Skeletal muscle tissue (tissue), 4 donors: ENCODE results near the gene CRB2. TPM values are rescaled to one million over a fixed set of nuclear protein-coding genes. Genes with fewer than 3 reads are reported as not detected.

ENCODE experiments used
- H3K27ac ChIP-seq: one replicate; pipeline ENCODE4 v1.7.0; 2013; ENCODE audit warnings: mild to moderate bottlenecking, low read depth, low read length, inconsistent platforms
- H3K27me3 ChIP-seq, 3 donors: one replicate each; pipeline ENCODE4 v1.7.0; 2013; ENCODE audit warnings: low read length in 3 of 3; ENCODE audit not compliant: control insufficient read depth in 3 of 3, insufficient read depth in 3 of 3
- H3K36me3 ChIP-seq, 3 donors: one replicate each; pipeline ENCODE4 v1.7.0; 2013; ENCODE audit warnings: low read length in 3 of 3; ENCODE audit not compliant: control insufficient read depth in 3 of 3, insufficient read depth in 3 of 3
- H3K4me1 ChIP-seq, 3 donors: one replicate each; pipeline ENCODE4 v1.7.0; 2013; ENCODE audit warnings: low read length in 3 of 3, mild to moderate bottlenecking in 3 of 3; ENCODE audit not compliant: control insufficient read depth in 3 of 3, insufficient read depth in 3 of 3
- H3K4me3 ChIP-seq, 3 donors: one replicate each; pipeline ENCODE4 v1.7.0; 2013; ENCODE audit warnings: low read length in 3 of 3
- H3K9ac ChIP-seq, 3 donors: one replicate each; pipeline ENCODE4 v1.7.0; 2013; ENCODE audit warnings: low read length in 3 of 3, mild to moderate bottlenecking in 3 of 3, moderate library complexity in 2 of 3, low read depth in 1 of 3
- H3K9me3 ChIP-seq, 3 donors: one replicate each; pipeline ENCODE4 v1.7.0; 2013; ENCODE audit warnings: low read length in 3 of 3; ENCODE audit not compliant: control insufficient read depth in 3 of 3
- total RNA-seq: library from RNA; depleted of rRNA; stranded (reverse); fragments of >200 nt; gene quantifications from one replicate; pipeline ENCODE4 v1.2.3, GENCODE V29; 2014
- donor health status: Osteomylitis.

Gene CRB2
- total RNA-seq, 1 donor from 2014 or later: under 0.01 TPM

DNA sequence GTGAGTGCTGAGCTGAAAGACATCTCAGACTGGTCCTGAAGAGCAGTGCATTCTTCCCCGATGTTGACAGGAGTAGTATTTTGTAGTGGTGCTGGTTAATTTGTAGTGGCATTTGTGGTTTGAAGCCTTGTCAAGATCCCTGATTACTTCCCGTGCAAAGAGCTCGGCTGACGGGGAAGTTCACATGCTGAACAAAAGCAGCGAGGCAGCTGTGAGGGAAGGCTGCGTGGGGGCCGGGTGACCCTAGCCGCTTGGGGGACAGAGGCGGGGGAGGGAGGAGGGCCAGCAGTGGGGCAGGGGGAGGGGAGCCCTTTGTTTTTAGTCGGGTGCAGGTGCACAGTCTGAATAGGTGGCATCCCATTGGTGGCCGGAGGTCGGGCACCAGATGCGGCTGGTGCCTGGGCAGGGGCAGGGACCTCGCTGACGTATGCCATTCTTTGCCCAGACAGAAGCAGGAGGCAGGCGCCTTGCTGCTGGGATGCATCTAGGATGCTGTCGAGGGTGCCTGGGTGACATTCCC, 64.7 kb downstream of the CRB2 start:
- H3K36me3 ChIP-seq: peaks cover 13 to 15% (median 15%) of the 10 kb centered on the region in 3 donors
- no peak overlapping the region for H3K4me3 ChIP-seq
- no peak overlapping the region for H3K9ac ChIP-seq
- no peaks in the 10 kb centered on the region for H3K27me3 ChIP-seq
- H3K27ac ChIP-seq: no peak overlapping the region
- H3K9me3 ChIP-seq: no peaks in the 10 kb centered on the region
- H3K4me1 ChIP-seq: no peaks in the 10 kb centered on the region

DNA sequence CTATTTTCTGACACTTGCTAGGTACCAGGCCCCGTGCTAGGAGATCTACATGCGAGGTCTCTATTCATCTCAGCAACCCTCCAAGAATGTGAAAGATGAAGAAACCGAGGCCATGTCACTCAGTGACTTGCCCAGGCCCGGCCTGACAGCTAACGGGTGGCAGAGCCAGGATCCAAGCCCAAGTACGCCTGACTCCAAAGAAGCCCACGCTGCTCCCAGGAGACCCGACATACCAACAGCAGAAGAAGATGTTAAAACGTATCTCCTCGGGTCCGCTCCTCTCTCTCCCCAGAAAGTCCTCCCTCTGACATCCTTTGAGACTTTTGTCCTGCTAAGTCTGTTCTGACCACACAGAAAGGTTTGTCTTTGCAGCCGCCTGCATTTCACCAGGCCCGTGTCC, 65.2 kb downstream of the CRB2 start:
- H3K4me1 ChIP-seq: no peaks in the 10 kb centered on the region
- H3K9ac ChIP-seq: no peak overlapping the region
- H3K27ac ChIP-seq: no peak overlapping the region
- H3K4me3 ChIP-seq: no peak overlapping the region
- no peaks in the 10 kb centered on the region for H3K9me3 ChIP-seq
- peaks cover 12 to 15% (median 15%) of the 10 kb centered on the region in 3 donors for H3K36me3 ChIP-seq
- H3K27me3 ChIP-seq: no peaks in the 10 kb centered on the region

DNA sequence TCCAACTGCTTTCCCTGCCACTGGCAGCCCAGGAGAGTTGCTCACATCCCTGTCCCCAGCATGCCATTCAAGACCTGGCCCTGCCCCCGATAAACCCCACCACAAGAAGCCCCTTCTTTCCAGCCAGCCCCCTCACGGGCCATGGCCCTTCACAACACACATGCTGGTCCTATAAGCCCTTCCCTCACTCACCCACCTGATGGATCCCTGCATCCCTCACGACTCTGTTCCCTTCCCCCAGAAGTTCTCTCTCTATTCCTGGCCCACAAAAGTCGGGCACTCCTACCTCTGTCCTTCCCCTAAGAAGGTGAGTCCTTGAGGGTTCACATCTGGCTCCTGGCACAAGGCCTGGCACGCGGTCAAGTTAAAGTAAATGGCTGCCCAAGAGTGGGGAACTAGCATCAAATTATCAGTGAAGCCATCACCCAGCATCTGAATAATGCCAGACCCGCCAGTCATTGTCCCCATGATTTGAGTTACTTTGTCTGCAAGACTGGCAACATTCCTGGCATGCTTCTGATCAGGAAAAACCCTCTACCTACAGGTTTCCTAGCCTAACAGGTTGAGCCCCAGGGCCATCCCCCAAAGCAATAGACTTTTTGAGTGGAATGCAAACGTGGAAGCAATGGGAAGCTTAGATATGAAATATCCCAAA, 65.9 kb downstream of the CRB2 start:
- H3K4me1 ChIP-seq: no peaks in the 10 kb centered on the region
- H3K36me3 ChIP-seq: peaks cover 9 to 15% (median 15%) of the 10 kb centered on the region in 3 donors
- H3K27ac ChIP-seq: no peak overlapping the region
- no peaks in the 10 kb centered on the region for H3K27me3 ChIP-seq
- no peak overlapping the region for H3K9ac ChIP-seq
- no peak overlapping the region for H3K4me3 ChIP-seq
- H3K9me3 ChIP-seq: no peaks in the 10 kb centered on the region

DNA sequence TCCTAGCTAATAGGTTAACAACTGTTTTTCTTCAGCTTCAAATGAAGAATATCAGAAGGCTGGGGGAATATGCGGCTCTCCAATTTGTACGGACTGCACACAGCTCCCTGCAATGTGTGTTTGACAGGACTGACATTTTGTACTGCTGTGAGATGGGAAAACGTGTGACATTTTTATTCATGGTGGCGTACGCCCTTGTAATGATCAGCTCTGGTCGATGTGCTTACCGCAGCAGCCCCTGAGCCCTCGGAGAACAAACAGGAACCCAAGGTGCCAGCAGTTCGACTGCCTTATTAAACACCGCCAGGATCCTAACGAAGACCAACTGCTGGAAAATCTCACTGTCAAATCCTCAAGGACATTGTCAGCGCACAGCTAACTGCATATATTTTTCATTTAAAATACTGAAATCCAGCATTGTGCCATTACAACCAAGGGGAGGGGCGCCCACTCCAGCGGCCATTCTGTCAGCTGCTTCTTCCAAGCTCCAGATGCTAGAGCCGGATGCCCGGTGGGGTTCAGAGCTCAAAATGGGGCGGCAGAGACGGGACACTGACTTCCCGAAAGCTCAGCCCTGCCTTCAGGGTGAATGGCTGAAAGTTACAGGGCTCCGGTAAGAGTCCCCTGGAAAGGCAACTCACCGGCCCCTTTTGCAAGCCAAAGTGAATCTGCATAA, 66.8 kb downstream of the CRB2 start:
- H3K9me3 ChIP-seq: no peaks in the 10 kb centered on the region

GRCh38 chr9:123423311-123423640, 67.3 kb downstream of the CRB2 start:
- no peaks in the 10 kb centered on the region for H3K27me3 ChIP-seq
- H3K4me1 ChIP-seq: no peaks in the 10 kb centered on the region
- H3K4me3 ChIP-seq: no peak overlapping the region
- H3K9ac ChIP-seq: no peak overlapping the region
- H3K36me3 ChIP-seq: peaks cover 9 to 15% (median 12%) of the 10 kb centered on the region in 3 donors
- H3K27ac ChIP-seq: no peak overlapping the region
- no peaks in the 10 kb centered on the region for H3K9me3 ChIP-seq

More for the DNA sequence above, 66.8 kb downstream of the CRB2 start:
- H3K4me1 ChIP-seq: no peaks in the 10 kb centered on the region
- peaks cover 9 to 15% (median 15%) of the 10 kb centered on the region in 3 donors for H3K36me3 ChIP-seq
- no peak overlapping the region for H3K27ac ChIP-seq
- no peak overlapping the region for H3K4me3 ChIP-seq
- no peaks in the 10 kb centered on the region for H3K27me3 ChIP-seq
- no peak overlapping the region for H3K9ac ChIP-seq

DNA sequence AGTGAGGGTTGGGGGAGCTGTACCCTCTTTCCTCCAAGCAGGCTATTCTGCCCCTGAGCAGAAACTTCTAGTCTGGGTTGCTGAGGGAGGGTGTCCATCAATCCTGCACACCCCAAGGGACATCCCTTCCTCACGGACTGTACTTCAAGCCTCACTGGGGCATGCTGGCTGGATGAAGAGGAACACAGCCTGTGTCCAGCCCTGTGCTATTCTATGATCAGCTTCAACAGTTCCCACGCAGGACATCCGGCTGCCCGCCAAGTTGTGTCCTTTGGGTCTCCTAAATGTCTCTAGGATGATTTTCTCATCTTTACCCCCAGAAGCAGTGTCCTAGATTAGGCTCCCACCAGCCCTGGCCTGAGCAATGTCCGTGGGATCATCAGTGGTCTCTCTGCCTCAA, 68.1 kb downstream of the CRB2 start:
- H3K9me3 ChIP-seq: no peaks in the 10 kb centered on the region
- peaks cover 9 to 15% (median 9%) of the 10 kb centered on the region in 3 donors for H3K36me3 ChIP-seq
- H3K4me3 ChIP-seq: no peak overlapping the region
- no peak overlapping the region for H3K27ac ChIP-seq
- H3K27me3 ChIP-seq: no peaks in the 10 kb centered on the region
- H3K4me1 ChIP-seq: no peaks in the 10 kb centered on the region
- no peak overlapping the region for H3K9ac ChIP-seq

GRCh38 chr9:123424552-123425225, 68.7 kb downstream of the CRB2 start:
- H3K4me1 ChIP-seq: no peaks in the 10 kb centered on the region
- no peaks in the 10 kb centered on the region for H3K27me3 ChIP-seq
- H3K36me3 ChIP-seq: peaks cover 7 to 12% (median 7%) of the 10 kb centered on the region in 3 donors
- H3K4me3 ChIP-seq: no peak overlapping the region
- no peak overlapping the region for H3K27ac ChIP-seq
- no peak overlapping the region for H3K9ac ChIP-seq
- no peaks in the 10 kb centered on the region for H3K9me3 ChIP-seq

- Histone ChIP-seq H3K27me3 (no peaks in the 10 kb centered on the region), H3K36me3 (peaks cover 5 to 6% (median 6%) of the 10 kb centered on the region in 3 donors), H3K4me1 (no peaks in the 10 kb centered on the region), H3K9me3 (no peaks in the 10 kb centered on the region), H3K9ac (no peak overlapping the region), H3K27ac (no peak overlapping the region), H3K4me3 (no peak overlapping the region)
Measured at GRCh38 chr9:123425261-123425821, 69.3 kb downstream of the CRB2 start.

DNA sequence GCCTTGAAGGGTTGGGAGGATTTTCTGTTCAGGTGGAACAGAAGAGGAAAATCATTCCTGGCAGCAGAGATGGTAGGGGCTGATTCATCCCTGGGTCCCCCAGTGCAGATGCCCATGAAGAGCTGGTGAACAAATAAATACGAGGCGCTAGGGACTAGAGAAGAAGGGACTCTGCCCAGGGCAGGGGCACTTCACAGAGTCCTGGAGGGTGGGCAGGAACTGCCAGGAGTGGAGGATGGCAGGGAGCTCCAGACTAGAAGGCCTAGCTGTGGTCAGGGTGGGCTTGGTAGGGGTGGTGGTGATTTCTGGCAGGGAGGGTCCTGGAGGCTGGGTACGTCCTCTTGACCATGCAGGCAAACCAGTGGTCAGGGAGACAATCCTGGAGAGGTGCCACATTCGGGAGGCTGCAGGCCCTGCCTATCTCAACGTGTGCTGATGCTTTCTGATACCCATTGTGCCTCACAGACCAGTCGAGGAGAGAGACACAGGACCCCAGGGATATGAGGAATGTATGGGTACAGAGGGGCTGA, 69.9 kb downstream of the CRB2 start:
- H3K36me3 ChIP-seq: peaks cover 5 to 10% (median 6%) of the 10 kb centered on the region in 3 donors
- H3K4me1 ChIP-seq: no peaks in the 10 kb centered on the region
- H3K27ac ChIP-seq: no peak overlapping the region
- no peak overlapping the region for H3K4me3 ChIP-seq
- H3K9me3 ChIP-seq: no peaks in the 10 kb centered on the region
- H3K9ac ChIP-seq: no peak overlapping the region
- no peaks in the 10 kb centered on the region for H3K27me3 ChIP-seq
